SK-N-SH treated with all-trans-retinoic acid at 6 μM for 48 hours (cell line): Measurements from ENCODE around the gene SLC4A1AP.

ENCODE experiments used
- ATAC-seq: fragments of 200-7000 bp; cut with Tn5 transposase; 3 replicates; pipeline ENCODE4 v1.9.1; 2020; ENCODE audit warnings: mild to moderate bottlenecking, moderate library complexity
- BACH2 ChIP-seq: fragments of 250-450 bp; sonication (Bioruptor Pico); IDR thresholded peaks from 2 replicates; pipeline ENCODE4 v1.9.0; 2021; ENCODE audit warnings: mild to moderate bottlenecking, borderline replicate concordance
- CSDC2 ChIP-seq: fragments of 250-450 bp; sonication (Bioruptor Pico); IDR thresholded peaks from 2 replicates; pipeline ENCODE4 v1.5.0; 2020; ENCODE audit warnings: mild to moderate bottlenecking, moderate library complexity
- CSRNP3 ChIP-seq: fragments of 250-450 bp; sonication (Bioruptor Pico); IDR thresholded peaks from 2 replicates; pipeline ENCODE4 v1.5.1; 2021; ENCODE audit warnings: mild to moderate bottlenecking, moderate library complexity
- GLIS3 ChIP-seq: fragments of 250-450 bp; sonication (Bioruptor Pico); IDR thresholded peaks from 2 replicates; pipeline ENCODE4 v1.5.0; 2020; ENCODE audit warnings: mild to moderate bottlenecking, moderate library complexity
- PATZ1 ChIP-seq: fragments of 250-450 bp; sonication (Bioruptor Pico); IDR thresholded peaks from 2 replicates; pipeline ENCODE4 v1.8.0; 2020; ENCODE audit warnings: mild to moderate bottlenecking, moderate library complexity, borderline replicate concordance
- POU6F1 ChIP-seq: fragments of 250-450 bp; sonication (Bioruptor Pico); IDR thresholded peaks from 2 replicates; pipeline ENCODE4 v1.8.0; 2021; ENCODE audit warnings: low read depth, mild to moderate bottlenecking, moderate library complexity, borderline replicate concordance
- PPARA ChIP-seq: fragments of 250-450 bp; sonication (Bioruptor Pico); IDR thresholded peaks from 2 replicates; pipeline ENCODE4 v1.5.0; 2020; ENCODE audit warnings: mild to moderate bottlenecking, borderline replicate concordance
- SNAI2 ChIP-seq: fragments of 250-450 bp; sonication (Bioruptor Pico); IDR thresholded peaks from 2 replicates; pipeline ENCODE4 v1.5.0; 2020; ENCODE audit warnings: mild to moderate bottlenecking, moderate library complexity
- TCF4 ChIP-seq: fragments of 250-450 bp; sonication (Bioruptor Pico); IDR thresholded peaks from 2 replicates; pipeline ENCODE4 v1.8.0; 2021; ENCODE audit warnings: mild to moderate bottlenecking, moderate library complexity, borderline replicate concordance
- TOX ChIP-seq: fragments of 250-450 bp; sonication (Bioruptor Pico); IDR thresholded peaks from 2 replicates; pipeline ENCODE4 v1.8.0; 2021; ENCODE audit warnings: mild to moderate bottlenecking, moderate library complexity, borderline replicate concordance
- TSHZ2 ChIP-seq: fragments of 250-450 bp; sonication (Bioruptor Pico); IDR thresholded peaks from 2 replicates; pipeline ENCODE4 v1.5.0; 2020; ENCODE audit warnings: mild to moderate bottlenecking, moderate library complexity
- ZC3H10 ChIP-seq: fragments of 250-450 bp; sonication (Bioruptor Pico); IDR thresholded peaks from 2 replicates; pipeline ENCODE4 v1.5.1; 2021; ENCODE audit warnings: mild to moderate bottlenecking, moderate library complexity
- ZFP3 ChIP-seq: fragments of 250-450 bp; sonication (Bioruptor Pico); IDR thresholded peaks from 2 replicates; pipeline ENCODE4 v1.5.0; 2020; ENCODE audit warnings: mild to moderate bottlenecking, moderate library complexity
- ZNF565 ChIP-seq: fragments of 450-650 bp; formaldehyde crosslinking; conservative IDR thresholded peaks from 2 replicates; pipeline ENCODE4 v1.5.0; 2020; ENCODE audit warnings: low read depth, mild to moderate bottlenecking, moderate library complexity
- ZNF70 ChIP-seq: fragments of 450-650 bp; formaldehyde crosslinking; IDR thresholded peaks from 2 replicates; pipeline ENCODE4 v1.5.0; 2020; ENCODE audit warnings: mild to moderate bottlenecking, moderate library complexity
- ZNF8 ChIP-seq: fragments of 450-650 bp; formaldehyde crosslinking; IDR thresholded peaks from 2 replicates; pipeline ENCODE4 v1.5.0; 2020; ENCODE audit warnings: mild to moderate bottlenecking, moderate library complexity

Gene SLC4A1AP

GRCh38 chr2:27724905-27725701 lies 61.4 kb downstream of the SLC4A1AP start:
- ATAC-seq, result no peak
- TF ChIP-seq ZNF8 (CRISPR knock-in tag), result no peak
- TF ChIP-seq TCF4 (CRISPR knock-in tag), result no peak
- TF ChIP-seq CSRNP3 (CRISPR knock-in tag), result no peak
- TF ChIP-seq SNAI2 (CRISPR knock-in tag), result no peak
- TF ChIP-seq PPARA, result no peak
- no peak for TF ChIP-seq ZNF70 (CRISPR knock-in tag)
- no peak for TF ChIP-seq PATZ1 (CRISPR knock-in tag)
- TF ChIP-seq ZFP3 (CRISPR knock-in tag), result no peak
- no peak for TF ChIP-seq ZNF565 (CRISPR knock-in tag)

GRCh38 chr2:27727257-27727656 lies 63.6 kb downstream of the SLC4A1AP start:
- no peak for ATAC-seq
- TF ChIP-seq CSRNP3 (CRISPR knock-in tag) (no peak), TCF4 (CRISPR knock-in tag) (no peak), TOX (CRISPR knock-in tag) (no peak)

GRCh38 chr2:27728081-27728858 lies 64.6 kb downstream of the SLC4A1AP start:
- TF ChIP-seq CSDC2 (CRISPR knock-in tag) (no peak), BACH2 (CRISPR knock-in tag) (no peak), PPARA (no peak), ZNF565 (CRISPR knock-in tag) (no peak), TSHZ2 (no peak), TCF4 (CRISPR knock-in tag) (no peak)
- no peak for ATAC-seq

- no peak; the same call in 1 of the 3 replicates for ATAC-seq
- no peak for TF ChIP-seq ZC3H10 (CRISPR knock-in tag)
- TF ChIP-seq ZNF565 (CRISPR knock-in tag), result no peak
- no peak for TF ChIP-seq GLIS3 (CRISPR knock-in tag)
- no peak for TF ChIP-seq SNAI2 (CRISPR knock-in tag)
- no peak for TF ChIP-seq PPARA
- TF ChIP-seq POU6F1 (CRISPR knock-in tag), result no peak
- TF ChIP-seq TCF4 (CRISPR knock-in tag), result no peak
- TF ChIP-seq ZNF70 (CRISPR knock-in tag), result no peak
- no peak for TF ChIP-seq PATZ1 (CRISPR knock-in tag)
Measured at GRCh38 chr2:27729198-27729597, 65.5 kb downstream of the SLC4A1AP start.
